GM11168 (cell line): ENCODE measurements around the gene VSTM2L.

Experiments
- in situ Hi-C: fragments of 300-500 bp; cut with MboI; formaldehyde crosslinking; loops from one replicate; pipeline ENCODE4 v1.12.0; 2022; ENCODE audit warnings: low sequenced_read_pairs; ENCODE audit not compliant: unreplicated experiment

The VSTM2L gene

GRCh38 chr20:37980876-37981275 lies 77.9 kb downstream of the VSTM2L start:
- in situ Hi-C loops: no loop called here

- in situ Hi-C loops: no loop called here
Observed at GRCh38 chr20:37981568-37981967, 78.6 kb downstream of the VSTM2L start.

- in situ Hi-C loops: no loop called here
Observed at GRCh38 chr20:37983286-37983685, 80.4 kb downstream of the VSTM2L start.

- in situ Hi-C loops: no loop called here
Observed at GRCh38 chr20:37984018-37984785, 81.3 kb downstream of the VSTM2L start.

GRCh38 chr20:37986044-37986858 lies 83.3 kb downstream of the VSTM2L start:
- in situ Hi-C loops: no loop called here

GRCh38 chr20:37986873-37987601 lies 84.1 kb downstream of the VSTM2L start:
- in situ Hi-C loops: no loop called here

GRCh38 chr20:37987602-37988290 lies 84.8 kb downstream of the VSTM2L start:
- in situ Hi-C loops: no loop called here

GRCh38 chr20:37988306-37988954 lies 85.5 kb downstream of the VSTM2L start:
- in situ Hi-C loops: no loop called here

- in situ Hi-C loops: loop anchor here (5.0 kb wide), 1 partner anchor 412 kb away; no protein-coding TSS in a partner anchor
Observed at GRCh38 chr20:37989601-37990295, 86.8 kb downstream of the VSTM2L start.

GRCh38 chr20:37990571-37991151 lies 87.7 kb downstream of the VSTM2L start:
- in situ Hi-C loops: loop anchor here (5.0 kb wide), 1 partner anchor 413 kb away; no protein-coding TSS in a partner anchor

- in situ Hi-C loops: loop anchor here (5.0 kb wide), 1 partner anchor 414 kb away; no protein-coding TSS in a partner anchor
Observed at GRCh38 chr20:37991157-37991866, 88.4 kb downstream of the VSTM2L start.

GRCh38 chr20:37991908-37992307 lies 89.0 kb downstream of the VSTM2L start:
- in situ Hi-C loops: loop anchor here (5.0 kb wide), 1 partner anchor 415 kb away; no protein-coding TSS in a partner anchor

GRCh38 chr20:37992802-37993409 lies 90.0 kb downstream of the VSTM2L start:
- in situ Hi-C loops: loop anchor here (5.0 kb wide), 1 partner anchor 416 kb away; no protein-coding TSS in a partner anchor

GRCh38 chr20:37994512-37994911 lies 91.6 kb downstream of the VSTM2L start:
- in situ Hi-C loops: loop anchor here (5.0 kb wide), 1 partner anchor 417 kb away; no protein-coding TSS in a partner anchor
